Loucy (cell line): ENCODE data around the gene GLDN.

Experiments used
- CTCF ChIP-seq: fragments of 200-600 bp; sonication (generic); conservative IDR thresholded peaks from 2 replicates; pipeline ENCODE4 v1.5.1; 2014; ENCODE audit warnings: mild to moderate bottlenecking, antibody characterized with exemption, low read length
- EZH2phosphoT487 ChIP-seq: fragments of 200-600 bp; IDR thresholded peaks from 2 replicates; pipeline ENCODE4 v1.6.1; 2018; ENCODE audit warnings: antibody characterized with exemption, mild to moderate bottlenecking, moderate library complexity, borderline replicate concordance

GRCh38 chr15:51314391-51315337, 26.8 kb upstream of the GLDN start:
- TF ChIP-seq CTCF: no peak
- TF ChIP-seq EZH2phosphoT487: no peak
